Kidney glomerular epithelial cell (primary cell): ENCODE measurements around the gene KARS1.

Source experiments
- DNase-seq: peaks from one replicate; lab custom pipeline; 2025; lab: John Stamatoyannopoulos, UW

The KARS1 gene

DNA sequence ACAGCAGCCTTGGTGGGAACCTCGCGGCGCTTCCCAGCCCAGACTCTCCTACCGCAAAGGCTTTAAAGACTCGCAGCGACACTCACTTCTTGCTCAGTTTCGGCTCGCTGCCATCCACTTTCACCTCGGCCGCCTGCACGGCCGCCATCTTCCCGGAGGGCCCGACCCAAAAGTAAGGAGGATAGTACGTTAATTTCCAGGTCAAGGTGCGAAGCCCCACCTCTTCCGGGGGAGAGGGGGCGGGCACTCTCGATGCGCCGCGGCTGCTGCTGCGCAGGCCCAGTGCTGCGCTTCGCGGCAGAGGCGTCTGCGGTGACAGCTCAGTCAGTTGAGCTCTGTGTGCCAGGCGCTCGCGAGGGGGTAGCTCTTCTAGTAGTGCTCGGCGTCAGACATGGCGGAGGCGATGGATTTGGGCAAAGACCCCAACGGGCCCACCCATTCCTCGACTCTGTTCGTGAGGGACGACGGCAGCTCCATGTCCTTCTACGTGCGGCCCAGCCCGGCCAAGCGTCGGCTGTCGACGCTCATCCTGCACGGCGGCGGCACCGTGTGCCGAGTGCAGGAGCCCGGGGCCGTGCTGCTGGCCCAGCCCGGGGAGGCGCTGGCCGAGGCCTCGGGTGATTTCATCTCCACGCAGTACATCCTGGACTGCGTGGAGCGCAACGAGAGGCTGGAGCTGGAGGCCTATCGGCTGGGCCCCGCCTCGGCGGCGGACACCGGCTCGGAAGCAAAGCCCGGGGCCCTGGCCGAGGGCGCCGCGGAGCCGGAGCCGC, at the start of gene KARS1, which contains the start of gene TERF2IP:
Gene KARS1 (minus strand): TSS at position 174 of the 773 bp plus-strand sequence. CDS start 26 bp downstream, at position 148.
Gene TERF2IP (plus strand): TSS at position 282 of the 773 bp plus-strand sequence. CDS start 110 bp downstream, at position 392.
- DNase-seq: peak; percentile 91

GRCh38 chr16:75695708-75696107, 48.2 kb upstream of the KARS1 start:
- DNase-seq: no peak

DNA sequence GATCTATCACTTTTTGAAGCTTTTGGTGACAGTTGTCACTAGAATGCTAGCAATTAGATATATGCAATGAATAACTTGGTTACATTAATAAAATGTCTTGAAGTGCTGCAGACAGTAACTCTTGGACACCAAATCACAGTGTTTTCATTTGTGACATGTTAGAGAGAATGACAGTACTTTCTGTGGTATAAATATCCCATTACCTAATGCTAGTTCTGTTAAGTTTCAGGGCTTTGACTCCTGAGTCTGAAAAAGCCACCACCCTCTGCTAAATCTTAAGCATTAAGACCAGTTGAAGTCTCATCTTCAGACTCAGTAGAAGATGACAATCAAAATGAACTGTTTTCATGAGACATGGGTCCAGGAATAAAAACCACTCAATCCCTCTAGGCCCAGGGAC, 39.9 kb upstream of the KARS1 start:
- no peak for DNase-seq

GRCh38 chr16:75682308-75682707, 34.8 kb upstream of the KARS1 start:
- no peak for DNase-seq

- DNase-seq: no peak
Measured at GRCh38 chr16:75679366-75679765, 31.9 kb upstream of the KARS1 start.

DNA sequence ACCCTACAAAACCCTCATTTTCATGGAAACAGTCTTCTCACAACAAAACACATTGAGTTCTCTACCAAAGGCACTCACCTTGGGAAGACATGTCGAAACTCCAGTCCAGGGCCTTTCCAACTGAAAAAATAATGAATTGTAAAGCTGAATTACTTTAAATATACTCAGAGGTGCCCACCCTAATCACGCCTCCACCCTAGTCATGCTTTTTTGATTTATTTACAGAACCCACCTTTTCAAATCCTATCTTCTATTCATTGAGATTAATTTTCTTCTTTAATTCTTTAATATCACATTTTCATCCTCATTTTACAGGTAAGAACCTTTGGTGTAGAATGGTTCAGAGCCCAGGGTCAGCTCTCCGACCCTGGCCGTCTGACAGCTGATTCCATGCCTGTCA, 29.4 kb upstream of the KARS1 start, which contains the start of gene CPHXL2:
Gene CPHXL2 (minus strand): TSS at position 101 of the 400 bp plus-strand sequence. CDS start 10 bp downstream, at position 91.
- DNase-seq: no peak

DNA sequence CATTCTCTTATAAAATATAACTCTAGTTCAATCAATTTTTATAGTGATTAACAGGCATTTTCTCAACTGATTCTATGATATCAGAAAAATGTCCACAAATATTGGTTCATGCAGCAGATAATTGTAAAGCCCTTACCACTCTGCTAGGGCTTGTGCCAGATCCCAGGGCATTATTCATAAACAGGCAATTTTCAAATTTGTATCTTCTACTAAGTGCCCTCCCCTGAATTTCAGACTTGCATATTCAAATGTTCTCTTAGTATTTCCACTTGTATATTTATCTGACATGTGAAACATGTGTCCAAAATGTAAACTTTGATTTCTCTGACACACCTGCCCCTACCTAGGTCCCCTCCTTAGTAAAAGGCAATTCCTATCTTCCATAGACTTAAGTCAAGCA, 20.0 kb upstream of the KARS1 start:
- DNase-seq: no peak

GRCh38 chr16:75660726-75661302, 13.3 kb upstream of the KARS1 start:
- no peak for DNase-seq

GRCh38 chr16:75660321-75660720, 12.9 kb upstream of the KARS1 start:
- no peak for DNase-seq

DNA sequence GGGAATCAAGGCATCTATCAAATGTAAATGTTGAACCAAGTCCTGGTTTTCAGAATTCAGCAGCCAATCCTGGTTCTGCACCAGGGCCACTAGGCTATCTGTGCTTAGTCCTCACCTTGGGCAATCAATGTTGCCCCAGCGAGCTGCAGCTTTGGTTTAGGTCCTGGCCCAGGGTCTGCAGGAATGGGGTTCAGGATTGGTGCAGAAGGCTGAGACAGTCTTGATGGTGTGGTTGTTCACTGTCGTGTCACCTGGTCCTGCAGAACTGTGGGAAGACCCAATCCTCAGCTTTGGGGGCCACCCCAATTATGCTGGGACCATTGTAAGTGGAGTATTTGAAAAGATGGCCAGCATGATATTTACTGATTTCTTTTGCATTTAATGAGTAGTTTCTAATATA, 10.7 kb upstream of the KARS1 start:
- DNase-seq: no peak

DNA sequence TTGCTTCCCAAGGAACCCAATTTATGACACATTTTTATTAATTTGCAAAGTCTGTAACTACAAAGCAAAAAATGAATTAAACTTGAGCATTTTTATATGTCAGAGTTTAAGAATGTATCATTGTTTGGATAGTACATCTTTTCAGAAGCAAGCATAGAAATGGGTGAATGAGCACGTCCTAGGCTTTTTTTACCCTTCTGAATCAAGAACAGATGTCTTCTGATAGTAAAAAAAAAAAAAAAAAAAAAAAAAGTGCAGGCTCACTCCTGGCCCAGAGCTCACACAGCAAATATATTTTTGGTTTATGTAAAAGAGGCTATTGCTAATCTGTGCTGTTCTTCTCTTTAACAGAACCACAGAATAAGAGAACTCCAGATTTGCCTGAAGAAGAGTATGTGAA, 6.5 kb upstream of the KARS1 start:
- DNase-seq: no peak

GRCh38 chr16:75648265-75649076, 1.0 kb upstream of the KARS1 start:
- peak; percentile 48 for DNase-seq

DNA sequence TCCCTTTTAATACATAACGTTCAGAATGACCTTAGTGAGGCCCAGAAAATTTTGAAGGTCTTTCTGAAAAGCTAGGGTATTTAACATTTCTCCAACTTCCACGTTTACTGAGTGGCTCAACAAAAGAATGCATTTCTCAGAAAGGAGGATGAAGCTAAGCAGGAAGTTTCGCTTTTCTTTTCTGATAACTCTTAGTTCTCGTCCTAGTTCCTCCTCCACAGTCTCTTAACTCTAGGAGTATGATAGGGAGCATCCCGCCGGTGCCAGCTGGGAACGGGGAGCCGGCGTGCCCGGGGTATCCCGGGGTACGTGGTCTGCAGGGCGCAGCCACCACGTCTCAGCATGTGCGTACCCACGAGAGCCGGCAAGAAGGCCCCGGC, 363 bp downstream of the KARS1 start:
- no peak for DNase-seq

GRCh38 chr16:75644240-75645012, 3.0 kb downstream of the KARS1 start:
- DNase-seq: no peak

DNA sequence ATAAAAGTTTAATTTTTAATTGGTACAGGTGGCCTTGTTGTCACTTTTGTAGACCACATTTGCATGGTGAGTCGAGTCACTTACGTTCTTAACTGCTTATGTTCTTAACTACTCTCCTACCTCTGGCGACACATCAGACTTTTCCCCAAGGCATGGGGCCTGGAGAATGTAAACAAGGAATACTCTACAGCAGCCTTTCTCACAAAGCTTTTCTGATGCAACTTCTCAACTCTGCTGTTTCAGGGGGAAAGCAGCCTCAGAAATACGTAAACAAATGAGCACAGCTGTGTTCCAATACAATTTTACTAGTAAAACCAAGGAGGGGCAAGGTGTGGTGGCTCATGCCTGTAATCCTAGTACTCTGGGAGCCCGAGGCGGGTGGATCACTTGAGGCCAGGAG, 6.9 kb downstream of the KARS1 start:
- DNase-seq: no peak

GRCh38 chr16:75635036-75635435, 12.4 kb downstream of the KARS1 start:
- no peak for DNase-seq

GRCh38 chr16:75632857-75633256, 14.6 kb downstream of the KARS1 start:
- DNase-seq: no peak

DNA sequence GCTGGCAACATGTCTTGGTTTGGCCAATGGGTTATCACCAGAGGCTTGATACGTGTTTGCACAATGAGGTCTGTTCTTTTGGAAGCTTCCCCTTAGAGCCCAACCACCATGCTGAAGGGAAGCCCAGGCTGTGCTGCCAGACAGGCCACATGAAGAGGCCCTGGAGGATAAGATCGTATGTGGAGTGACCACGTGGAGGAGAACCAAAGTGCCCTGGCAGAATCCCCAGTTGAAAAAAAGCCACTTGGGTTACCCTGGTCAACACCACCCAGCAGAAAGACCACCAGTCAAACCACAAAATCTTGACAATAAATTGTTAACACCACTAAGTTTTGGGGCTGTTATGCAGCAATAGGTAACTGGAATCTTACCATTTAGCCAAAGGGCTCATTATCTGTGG, 17.4 kb downstream of the KARS1 start:
- no peak for DNase-seq

DNA sequence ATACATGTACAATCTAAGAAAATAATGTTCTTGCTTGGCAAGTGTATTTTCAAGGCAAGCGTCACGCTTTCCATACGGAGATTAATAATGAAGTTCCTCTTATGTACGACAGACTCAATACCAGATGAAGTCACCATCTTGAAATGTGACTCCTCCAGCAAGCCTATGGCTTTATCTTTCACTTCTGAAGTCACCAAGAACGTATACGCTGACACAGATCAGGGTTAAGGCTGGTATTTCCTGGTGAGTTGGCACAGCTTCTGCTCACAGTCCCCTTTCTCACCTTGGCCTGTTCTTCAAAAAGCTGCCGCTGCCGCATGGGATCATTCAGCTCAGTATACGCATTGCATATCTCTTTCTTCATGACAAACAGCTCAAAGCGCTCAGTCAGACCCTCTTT, 18.3 kb downstream of the KARS1 start:
- no peak for DNase-seq

- no peak for DNase-seq
Measured at GRCh38 chr16:75628351-75628750, 19.1 kb downstream of the KARS1 start.

GRCh38 chr16:75627851-75628250, 19.6 kb downstream of the KARS1 start:
- DNase-seq: no peak

GRCh38 chr16:75626806-75627205, 20.7 kb downstream of the KARS1 start:
- no peak for DNase-seq
